ENCODE measurements around the gene ALLC. TPM values are rescaled to one million over a fixed set of nuclear protein-coding genes. Genes with fewer than 3 reads are reported as not detected.
A peak's percentile ranks its signal among the peaks of the same experiment; 100 is the strongest.

The ALLC gene
- total RNA-seq, 1 donor from 2014 or later, result not detected

- DNase-seq, result no peak
- H3K27ac Mint-ChIP-seq (ENCODE audit: unreplicated experiment), result no peak overlapping the region
- TF ChIP-seq CTCF (IDR thresholded peaks at IDR 0.05; ENCODE audit: partially characterized antibody, unreplicated experiment), result peak; percentile 89
- H3K4me3 Mint-ChIP-seq (ENCODE audit: unreplicated experiment), result no peak overlapping the region
- peaks cover 11% of the 10 kb centered on the region for H3K4me1 Mint-ChIP-seq (ENCODE audit: low read depth, unreplicated experiment)
- no peaks in the 10 kb centered on the region for H3K27me3 Mint-ChIP-seq (ENCODE audit: unreplicated experiment)
- peaks cover 4% of the 10 kb centered on the region for H3K36me3 Mint-ChIP-seq (ENCODE audit: unreplicated experiment)
- peaks cover 2% of the 10 kb centered on the region for H3K9me3 Mint-ChIP-seq (ENCODE audit: unreplicated experiment)
These were observed 70.4 kb downstream of the ALLC start for GRCh38 chr2:3728104-3729054.

GRCh38 chr2:3729055-3729448 lies 71.1 kb downstream of the ALLC start:
- TF ChIP-seq CTCF (IDR thresholded peaks at IDR 0.05; ENCODE audit: partially characterized antibody, unreplicated experiment), result no peak
- no peak for DNase-seq
- Mint-ChIP-seq H3K4me3 (ENCODE audit: unreplicated experiment) (no peak overlapping the region), H3K9me3 (ENCODE audit: unreplicated experiment) (peaks cover 2% of the 10 kb centered on the region), H3K27me3 (ENCODE audit: unreplicated experiment) (no peaks in the 10 kb centered on the region), H3K4me1 (ENCODE audit: low read depth, unreplicated experiment) (peaks cover 11% of the 10 kb centered on the region), H3K36me3 (ENCODE audit: unreplicated experiment) (peaks cover 4% of the 10 kb centered on the region), H3K27ac (ENCODE audit: unreplicated experiment) (no peak overlapping the region)

GRCh38 chr2:3729786-3730185 lies 71.8 kb downstream of the ALLC start:
- Mint-ChIP-seq H3K27me3 (ENCODE audit: unreplicated experiment) (no peaks in the 10 kb centered on the region), H3K9me3 (ENCODE audit: unreplicated experiment) (peaks cover 2% of the 10 kb centered on the region), H3K27ac (ENCODE audit: unreplicated experiment) (no peak overlapping the region), H3K36me3 (ENCODE audit: unreplicated experiment) (peaks cover 4% of the 10 kb centered on the region), H3K4me3 (ENCODE audit: unreplicated experiment) (no peak overlapping the region), H3K4me1 (ENCODE audit: low read depth, unreplicated experiment) (peaks cover 11% of the 10 kb centered on the region)
- DNase-seq, result no peak
- TF ChIP-seq CTCF (IDR thresholded peaks at IDR 0.05; ENCODE audit: partially characterized antibody, unreplicated experiment), result no peak

- no peak for TF ChIP-seq CTCF (IDR thresholded peaks at IDR 0.05; ENCODE audit: partially characterized antibody, unreplicated experiment)
- no peak for DNase-seq
- Mint-ChIP-seq H3K4me3 (ENCODE audit: unreplicated experiment) (no peak overlapping the region), H3K27ac (ENCODE audit: unreplicated experiment) (no peak overlapping the region), H3K4me1 (ENCODE audit: low read depth, unreplicated experiment) (peaks cover 11% of the 10 kb centered on the region), H3K36me3 (ENCODE audit: unreplicated experiment) (peaks cover 4% of the 10 kb centered on the region), H3K27me3 (ENCODE audit: unreplicated experiment) (no peaks in the 10 kb centered on the region), H3K9me3 (ENCODE audit: unreplicated experiment) (peaks cover 2% of the 10 kb centered on the region)
These were observed 72.6 kb downstream of the ALLC start for GRCh38 chr2:3730646-3731045.

- DNase-seq, result no peak
- no peak for TF ChIP-seq CTCF (IDR thresholded peaks at IDR 0.05; ENCODE audit: partially characterized antibody, unreplicated experiment)
- Mint-ChIP-seq H3K27me3 (ENCODE audit: unreplicated experiment) (no peaks in the 10 kb centered on the region), H3K9me3 (ENCODE audit: unreplicated experiment) (peaks cover under 1% of the 10 kb centered on the region), H3K4me1 (ENCODE audit: low read depth, unreplicated experiment) (peaks cover 9% of the 10 kb centered on the region), H3K4me3 (ENCODE audit: unreplicated experiment) (no peak overlapping the region), H3K36me3 (ENCODE audit: unreplicated experiment) (peaks cover 4% of the 10 kb centered on the region), H3K27ac (ENCODE audit: unreplicated experiment) (peak overlapping the region; percentile 31)
These were observed 73.8 kb downstream of the ALLC start for GRCh38 chr2:3731829-3732228.
